Fibroblast of skin of back (primary cell): ENCODE data around the gene CHD5. TPM values are rescaled to one million over a fixed set of nuclear protein-coding genes. Genes with fewer than 3 reads are reported as not detected.
A peak's percentile ranks its signal among the peaks of the same experiment; 100 is the strongest.
"Not testable (repeated sequence)": the region's sequence is repeated elsewhere in the genome, so short reads cannot be mapped to it uniquely, and the experiment has no call there.

Source experiments
- DNase-seq: peaks from one replicate; pipeline ENCODE4 v3.0.0-alpha.2; 2013
- polyA plus RNA-seq, 2 experiments: library from polyadenylated mRNA; unstranded; fragments of 120-200 nt; gene quantifications; one replicate each; pipeline ENCODE4 v1.2.1, GENCODE V29; 2013; ENCODE audit not compliant: insufficient read length in 2 of 2

The CHD5 gene
- 0.08 TPM for polyA plus RNA-seq (2013, experiment 1 of 2; ENCODE audit: insufficient read length)
- polyA plus RNA-seq (2013, experiment 2 of 2; ENCODE audit: insufficient read length): 0.12 TPM

- no peak for DNase-seq
Measured at GRCh38 chr1:6180268-6180706, at the start of gene CHD5. CHD5 (minus strand) TSS chr1:6180321; CDS start chr1:6180023, 298 bp downstream.

- no peak for DNase-seq
Measured at GRCh38 chr1:6225651-6226050, 45.5 kb upstream of the CHD5 start.

- DNase-seq: no peak
Measured at GRCh38 chr1:6224718-6225117, 44.6 kb upstream of the CHD5 start.

- no peak for DNase-seq
Measured at GRCh38 chr1:6223617-6224016, 43.5 kb upstream of the CHD5 start.

GRCh38 chr1:6222636-6223035 lies 42.5 kb upstream of the CHD5 start:
- peak; percentile 60 for DNase-seq

GRCh38 chr1:6221210-6221784 lies 41.2 kb upstream of the CHD5 start:
- DNase-seq: no peak

- DNase-seq: no peak
Measured at GRCh38 chr1:6220236-6220635, 40.1 kb upstream of the CHD5 start.

- not testable (repeated sequence) for DNase-seq
Measured at GRCh38 chr1:6219641-6220040, 39.5 kb upstream of the CHD5 start.

GRCh38 chr1:6218375-6219164 lies 38.4 kb upstream of the CHD5 start:
- DNase-seq: no peak

- DNase-seq: no peak
Measured at GRCh38 chr1:6212193-6212959, 32.3 kb upstream of the CHD5 start.

- no peak for DNase-seq
Measured at GRCh38 chr1:6211731-6212130, 31.6 kb upstream of the CHD5 start.

GRCh38 chr1:6210591-6211355 lies 30.7 kb upstream of the CHD5 start:
- DNase-seq: no peak

- no peak for DNase-seq
Measured at GRCh38 chr1:6209661-6210580, 29.8 kb upstream of the CHD5 start.

- DNase-seq: peak; percentile 55
Measured at GRCh38 chr1:6208723-6209660, 28.9 kb upstream of the CHD5 start.

GRCh38 chr1:6207921-6208320 lies 27.8 kb upstream of the CHD5 start:
- no peak for DNase-seq

GRCh38 chr1:6207075-6207885 lies 27.2 kb upstream of the CHD5 start:
- no peak for DNase-seq

- DNase-seq: no peak
Measured at GRCh38 chr1:6206520-6206855, 26.4 kb upstream of the CHD5 start.

- DNase-seq: peak; percentile 72
Measured at GRCh38 chr1:6205849-6206519, 25.9 kb upstream of the CHD5 start, which contains the start of gene RNF207. RNF207 (plus strand) TSS chr1:6206119; CDS start chr1:6206536, 417 bp downstream.

- no peak for DNase-seq
Measured at GRCh38 chr1:6202256-6202655, 22.1 kb upstream of the CHD5 start.
